Thyroid gland (tissue), 4 donors: Measurements from ENCODE around the gene NKRF. TPM values are rescaled to one million over a fixed set of nuclear protein-coding genes. Genes with fewer than 3 reads are reported as not detected.
A peak's percentile ranks its signal among the peaks of the same experiment; 100 is the strongest.

Source experiments
- DNase-seq, 2 donors: peaks; one replicate each; pipeline ENCODE4 v3.0.0-alpha.2; 2019
- H3K27ac ChIP-seq, 3 donors: fragments of 200-600 bp; sonication (generic); 1 replicate in 2 of 3; 2 replicates in 1 of 3; pipeline ENCODE4 v1.5.1; 2016 to 2019; ENCODE audit warnings: mild to moderate bottlenecking in 1 of 3, moderate library complexity in 1 of 3
- H3K27me3 ChIP-seq: fragments of 200-600 bp; sonication (generic); one replicate; pipeline ENCODE4 v1.5.1; 2019
- H3K36me3 ChIP-seq, 2 donors: fragments of 200-600 bp; sonication (generic); one replicate each; pipeline ENCODE4 v1.5.1; 2016 to 2019
- H3K4me1 ChIP-seq, 2 donors: fragments of 200-600 bp; sonication (generic); one replicate each; pipeline ENCODE4 v1.5.1; 2017 to 2019
- H3K4me3 ChIP-seq, 3 donors: fragments of 200-600 bp; sonication (generic); replicated peaks in 1 of 3; 1 replicate in 2 of 3; 2 replicates in 1 of 3; pipeline ENCODE4 v1.5.1; 2016; ENCODE audit warnings: mild to moderate bottlenecking in 1 of 3
- H3K9me3 ChIP-seq: fragments of 200-600 bp; sonication (generic); one replicate; pipeline ENCODE4 v1.5.1; 2017
- POLR2A ChIP-seq, 2 donors: fragments of 450-650 bp; IDR thresholded peaks; one replicate each; pipeline ENCODE4 v1.6.1; 2017; ENCODE audit warnings: antibody characterized with exemption in 2 of 2, mild to moderate bottlenecking in 2 of 2, moderate library complexity in 1 of 2
- WGBS, 2 donors: methylation state at CpG; one replicate each; pipeline ENCODE4 v1.1.5; 2017; 5-methylcytosine and 5-hydroxymethylcytosine counted together
- intact Hi-C: fragments of 100-400 bp; cut with DNase I; formaldehyde crosslinking; loops from one replicate; pipeline ENCODE4 v1.15.1; 2023
- total RNA-seq, 4 donors: library from RNA; depleted of rRNA; stranded (reverse); fragments of >200 nt; gene quantifications; one replicate each; pipeline ENCODE4 v1.2.3, GENCODE V29; 2016
- TF ChIP-seq, protein P1 (sequence below), 6 experiments: fragments of 200-600 bp in 3 of 6; fragments of 450-650 bp in 3 of 6; sonication (generic) in 3 of 6; IDR thresholded peaks; one replicate each; pipeline ENCODE4 v1.5.1; 2016 to 2019; ENCODE audit warnings: antibody characterized with exemption in 6 of 6, mild to moderate bottlenecking in 2 of 6, inconsistent platforms in 1 of 6, moderate library complexity in 1 of 6

NKRF gene
- 1 to 10 TPM; 6.1 to 9.5 (median 7.9) TPM for total RNA-seq

DNA sequence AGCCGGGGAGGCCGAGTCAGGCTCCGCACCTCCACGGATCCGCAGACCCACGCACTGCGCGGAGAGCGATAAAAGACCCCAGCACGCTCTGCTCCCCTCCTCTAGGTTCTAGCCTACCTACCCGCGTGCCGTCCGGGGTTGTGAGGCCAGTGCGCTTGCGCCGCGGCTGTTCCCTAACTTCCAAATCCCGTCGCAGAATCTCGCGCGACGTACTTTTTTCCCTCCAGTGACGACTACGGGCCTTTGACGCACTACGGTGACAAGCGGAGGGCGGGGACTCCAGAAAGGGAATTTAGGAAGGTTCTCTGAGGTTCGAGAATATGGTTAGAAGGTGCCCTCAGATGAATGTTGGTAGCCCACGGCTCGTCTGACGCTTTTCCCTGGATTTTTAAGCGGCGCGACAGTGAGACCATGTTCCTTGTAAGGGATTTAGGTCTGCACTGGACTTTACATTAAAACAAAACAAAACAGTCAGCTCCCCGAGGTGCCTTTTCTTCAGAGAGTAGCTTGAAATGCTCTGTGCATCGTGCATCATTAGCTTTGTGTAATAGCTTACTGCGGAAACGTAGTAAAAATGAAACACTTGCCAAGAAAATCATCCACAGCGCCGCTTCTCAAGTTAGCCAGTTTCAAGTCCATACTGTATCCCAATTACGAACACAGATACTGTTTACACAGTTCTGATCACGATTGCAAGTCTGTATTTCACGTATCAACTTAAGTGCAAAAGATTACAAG is at the start of gene NKRF:
TSS of gene NKRF (minus strand) at position 145 of the 738 bp plus-strand sequence.
- intact Hi-C loops = no loop called here
- peak; percentile 91 for DNase-seq
- H3K9me3 ChIP-seq = no peaks in the 10 kb centered on the region
- H3K27me3 ChIP-seq = no peaks in the 10 kb centered on the region
- H3K4me3 ChIP-seq = peak within 1 kb of the TSS; percentile 33 to 70 (median 43)
- WGBS, 2 donors = 5% methylated on average over 15 to 33 of the region's 46 CpGs
- H3K36me3 ChIP-seq = no peaks in the 10 kb centered on the region
- peak within 1 kb of the TSS; percentile 62 to 94 (median 85) for H3K27ac ChIP-seq
- TF ChIP-seq, protein P1, sequence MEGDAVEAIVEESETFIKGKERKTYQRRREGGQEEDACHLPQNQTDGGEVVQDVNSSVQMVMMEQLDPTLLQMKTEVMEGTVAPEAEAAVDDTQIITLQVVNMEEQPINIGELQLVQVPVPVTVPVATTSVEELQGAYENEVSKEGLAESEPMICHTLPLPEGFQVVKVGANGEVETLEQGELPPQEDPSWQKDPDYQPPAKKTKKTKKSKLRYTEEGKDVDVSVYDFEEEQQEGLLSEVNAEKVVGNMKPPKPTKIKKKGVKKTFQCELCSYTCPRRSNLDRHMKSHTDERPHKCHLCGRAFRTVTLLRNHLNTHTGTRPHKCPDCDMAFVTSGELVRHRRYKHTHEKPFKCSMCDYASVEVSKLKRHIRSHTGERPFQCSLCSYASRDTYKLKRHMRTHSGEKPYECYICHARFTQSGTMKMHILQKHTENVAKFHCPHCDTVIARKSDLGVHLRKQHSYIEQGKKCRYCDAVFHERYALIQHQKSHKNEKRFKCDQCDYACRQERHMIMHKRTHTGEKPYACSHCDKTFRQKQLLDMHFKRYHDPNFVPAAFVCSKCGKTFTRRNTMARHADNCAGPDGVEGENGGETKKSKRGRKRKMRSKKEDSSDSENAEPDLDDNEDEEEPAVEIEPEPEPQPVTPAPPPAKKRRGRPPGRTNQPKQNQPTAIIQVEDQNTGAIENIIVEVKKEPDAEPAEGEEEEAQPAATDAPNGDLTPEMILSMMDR (IDR thresholded peaks at IDR 0.05) = no peak
- TF ChIP-seq POLR2A (IDR thresholded peaks at IDR 0.05) = peak in 1 of 2 donors; percentile 85
- peaks cover 0 to 6% of the 10 kb centered on the region in 2 donors for H3K4me1 ChIP-seq

DNA sequence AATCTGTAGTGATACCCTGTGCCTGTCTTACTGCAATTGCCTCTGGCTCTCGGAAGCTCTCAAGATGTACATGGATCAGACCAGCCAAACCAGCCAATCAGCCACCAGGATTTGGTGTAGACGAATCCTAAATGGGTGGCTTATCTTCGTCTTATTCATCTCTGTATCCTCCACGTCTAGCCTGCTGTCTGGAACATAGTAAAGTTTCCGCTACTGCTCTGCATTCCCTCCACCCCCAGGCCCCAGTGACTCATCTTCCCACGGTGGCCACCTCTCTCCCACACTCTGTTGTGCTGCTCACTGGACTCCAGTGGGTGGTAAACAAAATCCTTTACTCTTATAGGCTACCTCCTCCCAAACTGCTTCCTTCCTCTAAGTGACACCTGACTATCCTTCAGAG is 48.9 kb upstream of the NKRF start:
- no peak overlapping the region for H3K27ac ChIP-seq
- WGBS, 2 donors = 73 to 78% methylated on average over 5 to 6 of the region's 6 CpGs

DNA sequence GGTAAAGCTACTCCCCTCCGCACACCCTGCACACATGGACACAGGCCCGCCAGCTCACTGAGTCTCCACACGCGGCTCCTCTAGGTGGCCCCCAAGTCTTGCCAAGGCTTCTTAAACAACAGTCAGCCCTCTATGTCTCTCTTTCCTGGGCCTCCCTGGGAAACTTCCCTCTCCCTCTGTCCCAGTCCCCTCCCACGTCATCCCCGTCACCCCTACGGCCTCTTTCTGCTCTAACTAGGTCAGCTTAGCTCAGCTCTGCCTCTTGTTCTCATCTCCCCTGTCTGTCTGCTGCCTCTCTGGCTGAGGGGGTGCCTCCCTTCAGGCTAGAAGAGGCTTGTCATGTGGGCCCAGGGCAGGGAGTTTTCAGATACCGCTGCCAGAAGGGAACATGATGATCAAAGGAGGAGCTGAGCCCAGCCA is 47.9 kb upstream of the NKRF start:
- TF ChIP-seq, protein P1 (IDR thresholded peaks at IDR 0.05) = no peak
- TF ChIP-seq POLR2A (IDR thresholded peaks at IDR 0.05) = no peak
- intact Hi-C loops = no loop called here
- peak overlapping the region in 2 of 3 donors; percentile 36 to 42 for H3K27ac ChIP-seq

More for the DNA sequence above, 48.9 kb upstream of the NKRF start:
- no peaks in the 10 kb centered on the region for H3K36me3 ChIP-seq
- H3K4me3 ChIP-seq = no peak overlapping the region
- H3K4me1 ChIP-seq = peaks cover 0 to 16% of the 10 kb centered on the region in 2 donors
- no peak for TF ChIP-seq POLR2A (IDR thresholded peaks at IDR 0.05)
- TF ChIP-seq, protein P1 (IDR thresholded peaks at IDR 0.05) = no peak
- no peak for DNase-seq
- no peaks in the 10 kb centered on the region for H3K9me3 ChIP-seq
- intact Hi-C loops = no loop called here
- H3K27me3 ChIP-seq = no peaks in the 10 kb centered on the region

DNA sequence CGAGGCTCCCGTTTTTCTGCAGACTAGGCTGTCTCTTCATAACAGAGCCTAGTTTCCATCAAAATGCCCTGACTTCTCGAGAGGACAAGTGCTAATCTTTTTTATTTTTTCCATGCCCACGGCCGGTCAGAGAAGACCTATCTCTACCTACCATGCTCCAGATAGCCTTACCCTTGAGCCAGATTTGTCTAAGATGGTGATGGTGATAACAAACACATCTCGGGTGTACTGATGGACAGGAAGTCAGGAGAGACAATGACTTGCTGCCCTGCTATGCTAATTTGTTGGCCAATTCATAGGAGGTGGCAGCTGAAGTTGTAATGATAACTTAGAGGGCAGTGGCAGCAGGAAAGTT is 42.2 kb upstream of the NKRF start:
- DNase-seq = no peak
- Histone ChIP-seq H3K9me3 (no peaks in the 10 kb centered on the region), H3K4me1 (no peaks in the 10 kb centered on the region), H3K4me3 (no peak overlapping the region), H3K36me3 (no peaks in the 10 kb centered on the region), H3K27me3 (no peaks in the 10 kb centered on the region), H3K27ac (no peak overlapping the region)
- intact Hi-C loops = no loop called here
- 80 to 95% methylated on average over 5 to 6 of the region's 6 CpGs for WGBS, 2 donors
- TF ChIP-seq, protein P1 (IDR thresholded peaks at IDR 0.05) = no peak
- TF ChIP-seq POLR2A (IDR thresholded peaks at IDR 0.05) = no peak

More for the DNA sequence above, 47.9 kb upstream of the NKRF start:
- Histone ChIP-seq H3K36me3 (no peaks in the 10 kb centered on the region), H3K9me3 (no peaks in the 10 kb centered on the region), H3K4me3 (no peak overlapping the region), H3K27me3 (no peaks in the 10 kb centered on the region), H3K4me1 (peaks cover 0 to 16% of the 10 kb centered on the region in 2 donors)
- 23 to 63% methylated on average over 7 of the region's 8 CpGs for WGBS, 2 donors
- DNase-seq = peak; percentile 51 to 53
